HK-2 (cell line): ENCODE data around the gene TRMO.

ENCODE experiments used
- DNase-seq: peaks from one replicate; pipeline ENCODE4 v3.0.0-alpha.2; 2018; ENCODE audit not compliant: unreplicated experiment

TRMO gene

GRCh38 chr9:97938081-97938644 is 15.9 kb upstream of the TRMO start, which contains the start of gene HEMGN:
HEMGN (minus strand) TSS chr9:97938172; CDS start chr9:97938136, 36 bp downstream.
- DNase-seq, result no peak

- no peak for DNase-seq
Measured at GRCh38 chr9:97936998-97937397, 14.7 kb upstream of the TRMO start.

- DNase-seq, result no peak
Measured at GRCh38 chr9:97935276-97935675, 13.0 kb upstream of the TRMO start.

GRCh38 chr9:97934321-97935115 is 12.2 kb upstream of the TRMO start:
- no peak for DNase-seq

GRCh38 chr9:97933297-97933998 is 11.1 kb upstream of the TRMO start:
- no peak for DNase-seq

- no peak for DNase-seq
Measured at GRCh38 chr9:97930972-97931371, 8.7 kb upstream of the TRMO start.

GRCh38 chr9:97928986-97929604 is 6.8 kb upstream of the TRMO start:
- DNase-seq, result no peak

- no peak for DNase-seq
Measured at GRCh38 chr9:97925497-97926334, 3.4 kb upstream of the TRMO start.

- DNase-seq, result no peak
Measured at GRCh38 chr9:97924386-97924785, 2.1 kb upstream of the TRMO start.

- peak; percentile 50 for DNase-seq
Measured at GRCh38 chr9:97923529-97924108, 1.3 kb upstream of the TRMO start.

GRCh38 chr9:97919217-97919813 is 3.0 kb downstream of the TRMO start:
- no peak for DNase-seq

- DNase-seq, result no peak
Measured at GRCh38 chr9:97918611-97919010, 3.7 kb downstream of the TRMO start.

GRCh38 chr9:97911970-97912369 is 10.3 kb downstream of the TRMO start:
- DNase-seq, result no peak

- no peak for DNase-seq
Measured at GRCh38 chr9:97911528-97911927, 10.8 kb downstream of the TRMO start.

- no peak for DNase-seq
Measured at GRCh38 chr9:97910357-97910756, 11.9 kb downstream of the TRMO start.

- DNase-seq, result no peak
Measured at GRCh38 chr9:97908705-97909104, 13.6 kb downstream of the TRMO start.

GRCh38 chr9:97907632-97908031 is 14.7 kb downstream of the TRMO start:
- no peak for DNase-seq

- no peak for DNase-seq
Measured at GRCh38 chr9:97907046-97907445, 15.3 kb downstream of the TRMO start.

- DNase-seq, result no peak
Measured at GRCh38 chr9:97906236-97906831, 16.0 kb downstream of the TRMO start.

GRCh38 chr9:97905228-97905627 is 17.1 kb downstream of the TRMO start:
- DNase-seq, result no peak
